GM18502 (cell line): ENCODE data around the gene OCIAD1.
"Not testable (repeated sequence)": the region's sequence is repeated elsewhere in the genome, so short reads cannot be mapped to it uniquely, and the experiment has no call there.

Experiments
- ATAC-seq: cut with Tn5 transposase; IDR thresholded peaks from one replicate; pipeline ENCODE4 v1.9.1; 2021; ENCODE audit warnings: mild to moderate bottlenecking; ENCODE audit not compliant: unreplicated experiment, poor library complexity

The OCIAD1 gene

DNA sequence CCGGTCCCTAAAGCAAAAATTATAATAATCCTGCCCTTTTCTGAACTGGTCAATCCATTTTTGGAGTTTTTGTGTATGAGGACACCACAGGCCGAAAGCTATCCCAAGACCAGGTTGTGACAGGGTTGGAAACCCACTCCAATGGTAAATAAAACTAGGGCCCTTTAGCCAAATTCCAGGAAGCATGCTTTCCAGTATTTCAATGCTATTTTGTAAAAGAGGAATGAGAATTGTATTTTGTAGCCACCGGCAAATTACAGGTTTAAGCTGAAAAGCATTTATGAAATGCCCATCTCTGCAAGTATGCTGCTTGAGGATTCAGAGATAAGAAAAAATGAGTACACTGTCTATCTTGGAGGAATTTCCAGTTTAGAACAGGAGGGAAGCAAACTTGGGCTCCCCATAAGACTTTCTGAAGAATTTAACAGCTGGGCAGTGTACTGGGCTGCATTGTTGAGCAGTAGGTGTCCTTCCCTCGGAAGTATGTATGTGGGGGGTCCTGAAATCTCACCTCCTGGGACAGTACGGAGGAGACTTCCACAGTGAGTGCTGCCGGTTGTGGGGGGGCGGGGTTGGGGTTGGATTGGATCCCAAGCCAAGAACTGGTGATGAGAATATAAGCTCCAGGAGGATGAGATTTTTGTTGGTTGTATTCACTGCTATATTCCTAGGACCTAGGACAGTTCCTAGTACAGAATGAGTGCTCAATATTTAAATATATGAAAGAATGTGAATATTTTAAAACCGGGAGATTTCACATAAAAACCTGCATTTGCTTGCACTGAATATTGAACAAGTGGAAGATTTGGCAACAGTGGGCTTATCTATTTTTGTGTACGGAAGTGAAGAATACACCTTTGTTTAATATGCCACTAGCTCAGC lies 48.9 kb downstream of the OCIAD1 start:
- no peak for ATAC-seq

DNA sequence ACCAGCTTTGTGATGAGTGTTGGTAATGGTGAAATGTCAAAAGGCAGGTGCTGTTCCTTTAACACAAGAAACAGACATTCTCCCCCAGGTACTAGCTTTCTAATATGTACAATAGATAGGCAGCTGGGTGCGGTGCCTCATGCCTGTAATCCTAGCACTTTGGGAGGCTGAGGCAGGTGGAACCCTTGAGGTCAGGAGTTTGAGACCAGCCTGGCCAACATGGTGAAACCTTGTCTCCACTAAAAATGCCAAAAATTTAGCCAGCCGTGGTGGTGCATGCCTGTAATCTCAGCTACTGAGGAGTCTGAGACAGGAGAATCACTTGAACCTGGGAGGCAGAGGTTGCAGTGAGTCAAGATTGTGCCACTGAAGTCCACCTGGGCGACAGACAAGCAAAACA lies 50.8 kb downstream of the OCIAD1 start:
- ATAC-seq, result not testable (repeated sequence)

DNA sequence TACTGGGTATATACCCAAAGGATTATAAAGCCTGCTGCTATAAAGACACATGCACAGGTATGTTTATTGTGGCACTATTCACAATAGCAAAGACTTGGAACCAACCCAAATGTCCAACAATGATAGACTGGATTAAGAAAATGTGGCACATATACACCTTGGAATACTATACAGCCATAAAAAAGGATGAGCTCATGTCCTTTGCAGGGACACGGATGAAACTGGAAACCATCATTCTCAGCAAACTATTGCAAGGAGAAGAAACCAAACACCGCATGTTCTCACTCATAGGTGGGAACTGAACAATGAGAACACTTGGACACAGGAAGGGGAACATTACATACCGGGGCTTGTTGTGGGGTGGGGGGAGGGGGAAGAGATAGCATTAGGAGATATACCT lies 58.9 kb downstream of the OCIAD1 start:
- ATAC-seq, result not testable (repeated sequence)

DNA sequence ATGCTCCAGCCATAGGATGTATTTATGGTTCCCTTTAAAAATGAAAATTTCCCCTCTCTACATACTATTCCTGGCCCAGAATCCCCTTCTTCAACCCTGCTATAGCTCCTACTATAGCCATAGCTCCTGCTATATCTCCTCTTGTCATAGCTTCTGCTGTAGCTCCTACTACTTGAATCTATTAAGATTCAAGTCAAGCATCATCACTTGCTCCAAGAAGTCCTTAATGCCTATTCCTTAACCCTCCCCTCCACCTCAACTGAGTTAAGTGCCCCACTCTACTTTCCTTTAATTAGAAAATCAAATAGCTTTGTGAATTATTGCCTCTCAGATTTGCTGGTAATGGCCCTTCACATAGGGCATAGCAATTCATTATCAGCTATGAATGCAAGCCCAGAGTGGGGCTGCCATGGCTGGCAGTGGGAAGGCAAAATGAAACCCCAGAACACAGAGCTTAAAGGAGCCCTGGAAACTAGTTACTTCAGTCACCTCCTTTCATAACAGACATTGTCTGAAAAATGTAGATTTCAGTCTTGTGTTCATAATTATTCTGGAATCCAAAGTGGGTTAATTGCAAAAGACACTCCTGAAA lies 60.2 kb downstream of the OCIAD1 start:
- no peak for ATAC-seq

DNA sequence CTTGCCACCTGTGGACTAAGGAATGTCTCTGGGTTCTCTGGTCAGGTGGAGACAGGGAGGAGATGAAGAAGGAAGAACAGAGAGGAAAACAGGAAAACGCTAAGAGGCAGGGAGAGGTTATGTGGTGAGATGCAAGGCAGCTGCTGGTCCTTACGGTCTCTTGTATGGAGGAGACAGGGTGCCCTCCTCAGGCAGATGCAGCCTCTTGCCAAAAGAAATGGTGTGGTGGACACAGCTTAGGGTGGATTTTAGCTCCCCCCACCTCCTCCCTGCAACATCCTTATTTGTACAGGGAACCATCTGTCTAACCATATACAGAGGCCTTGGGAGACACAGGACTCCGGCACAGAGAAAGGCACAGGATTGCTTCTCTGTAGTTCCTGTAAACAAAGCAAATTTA lies 66.0 kb downstream of the OCIAD1 start:
- no peak for ATAC-seq

DNA sequence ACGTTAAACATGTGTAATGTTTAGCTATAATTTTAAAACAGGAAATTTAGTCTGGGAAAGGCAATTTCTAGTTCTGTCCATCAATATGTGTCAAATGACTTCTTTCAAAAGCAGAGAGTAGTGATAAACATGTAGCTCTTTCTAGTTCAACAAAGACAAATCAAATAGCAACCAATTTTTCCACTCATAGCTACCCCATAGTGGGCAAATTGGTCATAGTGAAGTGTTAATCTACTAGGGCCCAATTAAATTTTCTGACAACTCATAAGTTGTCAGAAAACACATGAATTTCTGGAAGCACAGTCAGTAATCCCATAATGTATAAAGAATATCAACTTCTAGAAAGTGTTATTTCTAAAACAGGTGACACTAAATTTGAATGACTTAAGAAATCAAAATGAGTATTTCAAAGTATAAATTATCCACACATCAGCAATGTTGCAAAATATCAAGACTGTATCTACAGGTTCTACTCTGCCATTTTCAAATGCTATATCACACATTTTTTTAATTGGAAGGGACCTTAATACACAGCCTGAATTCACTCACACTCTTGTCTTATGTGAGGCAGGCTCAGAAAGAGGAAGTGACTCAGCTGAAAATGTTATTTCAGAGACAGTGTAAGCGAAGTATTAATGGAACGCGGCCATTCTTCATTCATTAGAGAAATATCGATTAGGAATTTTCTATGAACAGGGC lies 68.0 kb downstream of the OCIAD1 start:
- ATAC-seq, result peak; percentile 89

DNA sequence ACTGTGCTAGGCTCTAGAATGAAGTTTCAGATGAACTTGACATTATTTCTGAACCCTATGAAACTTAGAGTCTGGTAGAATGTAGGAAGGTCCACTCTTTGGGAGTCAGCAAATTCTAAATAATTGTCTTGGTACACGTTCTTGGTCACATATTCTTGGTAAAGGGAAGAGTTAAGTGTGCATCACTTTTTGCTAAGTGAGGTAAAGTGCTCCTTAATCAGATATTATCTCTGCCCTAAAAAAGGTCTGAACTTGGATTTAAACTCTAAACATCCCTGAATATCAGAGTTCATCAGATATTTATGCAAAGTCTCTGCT lies 68.5 kb downstream of the OCIAD1 start:
- ATAC-seq, result peak; percentile 35

DNA sequence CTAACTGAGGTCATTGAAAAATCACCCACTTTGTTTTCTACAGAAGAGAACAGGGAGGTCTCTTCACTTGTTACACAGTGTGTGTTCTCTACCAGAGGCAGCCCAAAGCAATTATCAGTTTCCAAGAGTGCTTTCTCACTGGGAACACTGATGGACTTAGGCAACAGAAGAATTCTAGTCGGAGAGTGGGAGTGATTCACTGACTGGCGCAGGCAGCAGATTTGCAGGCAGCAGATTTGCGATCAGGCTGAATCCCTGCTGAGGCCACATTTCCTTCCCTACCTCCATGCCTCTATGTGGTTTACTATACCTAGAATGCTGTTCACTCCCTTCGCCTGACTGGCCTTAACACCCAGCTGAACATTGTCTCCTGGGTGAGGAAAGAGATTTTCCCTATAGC lies 69.1 kb downstream of the OCIAD1 start:
- ATAC-seq, result no peak

DNA sequence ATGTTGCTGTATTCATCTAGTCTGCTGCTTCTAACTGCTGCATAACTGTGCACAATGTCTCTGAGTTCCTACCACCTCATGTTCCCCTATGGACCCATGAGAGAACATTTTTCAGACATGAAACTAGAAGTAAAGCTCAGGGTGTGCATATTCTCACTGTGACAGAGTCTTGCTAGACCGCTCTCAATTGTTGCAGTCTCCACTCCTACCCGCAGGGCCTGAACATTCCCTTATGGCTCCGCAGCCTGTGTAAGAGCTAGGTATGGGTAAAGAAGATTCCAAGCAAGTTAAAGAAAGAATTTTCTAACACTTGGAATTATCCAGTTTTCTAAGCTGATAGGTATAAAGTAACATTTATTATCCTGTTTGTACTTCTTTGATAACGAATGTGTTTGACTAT lies 70.3 kb downstream of the OCIAD1 start:
- ATAC-seq, result no peak

DNA sequence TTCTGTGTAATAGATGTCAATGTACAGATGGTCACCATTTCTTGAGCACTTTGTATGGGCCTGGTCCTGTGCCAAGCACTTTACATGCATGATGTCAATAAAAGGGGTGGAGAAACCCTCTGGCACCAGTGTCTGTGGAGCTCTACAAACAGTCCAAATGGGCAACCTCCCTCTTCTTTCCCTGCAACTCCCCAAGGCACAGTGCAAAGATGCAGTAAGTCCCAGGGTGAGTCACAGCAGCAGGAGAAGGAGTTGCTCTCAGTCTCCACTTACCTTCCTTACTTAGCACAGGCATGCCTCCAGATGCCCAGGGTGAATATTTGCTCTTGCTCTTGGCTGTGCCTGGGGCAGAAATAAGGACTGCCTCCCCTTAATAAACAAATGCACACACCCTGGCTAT lies 71.4 kb downstream of the OCIAD1 start:
- no peak for ATAC-seq

DNA sequence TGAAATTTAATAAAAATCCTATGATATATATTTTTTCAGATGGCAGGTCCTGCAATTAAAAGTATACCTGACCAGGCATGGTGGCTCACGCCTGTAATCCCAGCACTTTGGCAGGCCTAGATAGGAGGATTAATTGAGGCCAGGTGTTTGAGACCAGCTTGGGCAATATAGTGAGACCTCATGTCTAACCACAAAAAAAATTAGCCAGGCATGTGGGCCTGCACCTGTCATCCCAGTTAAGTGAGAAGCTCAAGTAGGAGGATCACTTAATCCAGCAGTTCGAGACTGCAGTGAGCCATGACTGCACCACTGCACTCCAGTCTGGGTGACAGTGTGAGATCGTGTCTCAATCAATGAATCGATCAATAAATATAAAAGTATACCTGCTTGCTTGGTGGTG lies 73.2 kb downstream of the OCIAD1 start:
- ATAC-seq, result no peak

DNA sequence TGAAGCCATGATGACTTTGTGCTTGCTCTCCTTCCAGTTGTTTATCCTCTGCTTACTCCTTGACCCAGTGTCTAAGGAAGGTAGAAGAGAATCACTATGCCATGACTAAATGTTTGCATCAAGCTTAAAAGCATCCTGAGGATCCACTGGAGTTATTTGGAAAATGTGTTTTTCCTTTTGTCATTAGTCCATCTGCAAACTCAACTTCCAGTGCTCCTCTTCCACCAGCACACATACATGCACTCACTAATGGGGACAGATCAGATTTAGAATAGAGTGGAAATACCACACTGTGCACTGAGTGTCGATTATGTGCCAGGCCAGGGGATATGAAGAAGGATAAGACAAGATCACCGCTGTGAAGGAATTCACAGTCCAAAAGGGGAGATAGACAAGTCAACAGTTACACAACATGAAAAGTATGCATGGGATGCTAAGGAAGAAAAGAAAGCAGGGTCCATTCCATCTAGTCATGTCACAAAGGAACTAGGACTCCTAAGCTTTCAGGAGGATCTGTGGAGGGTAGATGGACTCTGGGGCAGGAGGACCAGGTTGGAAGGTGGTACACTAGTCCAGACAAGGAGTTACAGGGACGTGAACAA lies 73.8 kb downstream of the OCIAD1 start:
- no peak for ATAC-seq

DNA sequence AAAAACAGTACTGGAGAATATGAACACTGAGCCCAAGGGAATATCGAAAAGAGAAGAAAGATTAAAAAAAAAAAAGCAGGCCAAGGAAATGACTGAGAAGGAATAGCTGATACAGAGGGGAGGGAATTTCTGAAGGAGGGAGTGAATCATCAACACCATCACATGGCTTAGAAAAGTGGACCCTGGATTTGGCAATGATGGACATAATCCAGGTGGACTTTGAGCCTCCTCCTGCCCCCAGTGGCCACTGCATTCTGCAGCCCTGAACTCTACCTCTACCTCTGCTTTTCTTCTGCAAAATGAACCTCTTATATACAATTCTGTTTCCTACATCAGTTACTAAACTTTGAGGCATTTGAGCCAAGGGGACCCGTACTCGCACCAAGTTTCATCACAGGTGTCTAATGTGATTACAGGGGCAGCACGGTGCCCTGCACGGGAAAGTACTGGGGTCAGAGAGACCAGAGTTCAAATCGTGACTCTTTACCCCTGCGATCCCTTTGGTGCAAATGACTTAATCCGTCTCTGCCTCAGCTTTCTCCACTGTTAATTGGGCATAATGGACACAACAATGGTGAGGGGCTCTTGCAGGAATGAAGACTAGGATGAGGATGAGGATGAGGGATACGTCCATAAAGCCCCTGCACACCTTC lies 74.6 kb downstream of the OCIAD1 start:
- ATAC-seq, result no peak

DNA sequence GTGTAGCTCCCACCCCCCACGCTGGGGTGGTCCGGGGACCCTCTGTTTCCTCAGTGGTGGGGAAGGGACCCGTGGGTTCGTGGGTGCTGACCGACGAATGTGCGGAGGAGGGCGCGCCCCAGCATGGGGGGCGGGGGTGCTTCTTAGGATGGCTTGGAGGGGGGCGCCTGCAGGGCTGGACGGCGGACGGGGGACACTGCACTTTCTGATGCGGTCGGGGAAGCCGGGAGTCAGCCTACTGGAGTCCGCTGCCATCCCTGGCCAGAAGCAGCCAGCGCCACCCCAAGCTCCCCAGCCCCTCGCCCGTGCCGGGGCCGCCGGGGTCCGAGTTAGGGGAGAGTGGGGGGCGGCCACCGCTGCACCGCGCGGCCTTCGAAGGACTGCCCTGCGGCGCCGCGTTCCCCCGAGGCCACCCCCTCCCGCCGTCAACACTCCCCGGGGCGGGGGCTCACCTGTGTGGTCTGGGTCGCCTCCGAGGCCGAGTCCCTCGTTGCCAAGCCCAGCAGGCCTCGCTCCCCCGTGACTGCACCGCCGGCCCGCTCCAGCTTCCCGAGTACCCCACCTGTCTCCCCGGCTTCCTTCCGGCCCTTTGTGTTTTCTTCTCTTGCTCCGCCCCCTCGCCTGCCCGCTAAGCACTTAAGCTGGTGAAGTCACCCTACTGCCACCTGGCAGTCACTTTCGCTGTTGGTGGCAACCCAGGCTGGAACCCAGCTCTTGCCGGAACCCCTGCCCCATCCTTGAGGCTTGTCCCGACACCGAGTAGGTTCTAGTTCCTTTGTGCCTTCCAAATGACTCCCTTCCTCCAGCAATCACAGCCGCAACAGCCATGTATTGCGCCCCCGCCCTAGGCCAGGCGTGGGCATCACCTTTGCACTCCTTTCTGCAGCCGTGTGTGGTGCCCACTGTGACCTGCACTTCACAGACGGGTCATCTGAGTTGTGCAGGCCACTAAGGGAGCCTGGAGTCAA lies 75.6 kb downstream of the OCIAD1 start, which contains the start of gene OCIAD2:
Gene OCIAD2, minus strand, starts transcription at position 569 of the 968 bp plus-strand sequence. CDS start 2,225 bp downstream, outside the sequence.
- ATAC-seq, result peak; percentile 97

DNA sequence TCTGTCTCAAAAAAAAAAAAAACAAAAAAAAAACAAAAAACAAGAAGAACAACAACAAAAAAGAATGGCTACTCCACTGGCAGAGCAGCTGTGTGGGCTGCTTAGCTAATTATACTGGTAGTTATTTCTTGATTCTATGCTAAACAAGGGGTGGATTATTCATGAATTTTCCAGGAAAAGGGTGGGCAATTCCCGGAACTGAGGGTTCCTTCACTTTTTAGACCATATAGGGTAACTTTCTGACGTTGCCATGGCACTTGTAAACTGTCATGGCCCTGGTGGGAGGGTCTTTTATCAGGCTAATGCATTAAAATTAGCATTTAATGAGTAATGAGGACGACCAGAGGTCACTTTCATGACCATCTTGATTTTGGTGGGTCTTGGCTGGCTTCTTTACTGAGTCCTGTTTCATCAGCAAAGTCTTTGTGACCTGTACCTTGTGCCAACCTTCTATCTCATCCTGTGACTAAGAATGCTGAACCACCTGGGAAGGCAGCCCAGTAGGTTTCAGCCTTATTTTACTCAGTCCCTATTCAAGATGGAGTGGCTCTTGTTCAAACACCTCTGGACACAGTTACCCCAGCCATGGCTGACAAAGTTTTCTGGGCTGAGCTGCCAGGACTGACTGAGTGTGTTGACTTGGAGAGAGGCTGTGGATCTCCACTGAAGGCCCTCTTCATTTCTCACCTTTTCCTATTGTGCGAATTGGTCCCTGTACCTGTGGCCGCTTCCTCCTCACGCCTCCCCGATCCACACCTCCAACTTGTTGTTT lies 77.0 kb downstream of the OCIAD1 start:
- ATAC-seq, result no peak

DNA sequence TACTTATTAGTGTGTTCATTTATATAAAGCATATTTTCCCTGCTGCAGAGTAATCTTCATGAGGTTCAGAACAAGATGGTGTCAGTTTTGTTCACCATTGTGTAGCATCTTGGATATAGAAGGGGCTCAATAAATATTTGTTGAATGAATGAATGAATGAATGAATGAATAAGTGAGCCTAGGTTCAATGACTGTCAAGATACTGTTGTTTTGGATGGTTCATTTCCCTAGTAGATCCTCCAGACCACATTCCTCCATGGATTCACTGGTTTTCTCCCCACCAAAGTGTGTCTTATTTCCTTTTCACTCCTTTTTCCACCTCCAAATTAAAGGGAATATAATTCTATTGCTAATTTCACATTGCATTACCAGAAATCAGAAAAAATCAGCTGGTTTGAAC lies 77.8 kb downstream of the OCIAD1 start:
- ATAC-seq, result no peak

DNA sequence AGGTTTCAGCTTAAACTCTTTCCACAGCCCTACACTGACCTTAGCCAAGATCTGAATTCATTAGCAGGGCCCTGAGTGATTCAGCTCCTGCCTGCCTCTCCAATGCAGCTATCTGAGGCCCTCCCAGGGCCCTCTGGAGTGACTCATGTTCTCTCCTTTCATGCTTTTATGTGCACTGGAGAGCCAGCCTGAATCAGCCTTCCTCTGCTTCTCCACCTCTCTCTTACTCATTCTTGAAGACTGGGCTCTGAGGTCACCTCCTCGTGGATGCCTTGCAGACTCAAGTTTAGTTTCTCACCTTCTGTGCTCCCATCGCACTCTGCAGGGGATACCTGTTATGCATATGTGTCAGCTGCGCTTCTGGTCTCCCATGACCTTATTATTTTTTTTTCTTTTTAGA lies 78.8 kb downstream of the OCIAD1 start:
- ATAC-seq, result no peak

DNA sequence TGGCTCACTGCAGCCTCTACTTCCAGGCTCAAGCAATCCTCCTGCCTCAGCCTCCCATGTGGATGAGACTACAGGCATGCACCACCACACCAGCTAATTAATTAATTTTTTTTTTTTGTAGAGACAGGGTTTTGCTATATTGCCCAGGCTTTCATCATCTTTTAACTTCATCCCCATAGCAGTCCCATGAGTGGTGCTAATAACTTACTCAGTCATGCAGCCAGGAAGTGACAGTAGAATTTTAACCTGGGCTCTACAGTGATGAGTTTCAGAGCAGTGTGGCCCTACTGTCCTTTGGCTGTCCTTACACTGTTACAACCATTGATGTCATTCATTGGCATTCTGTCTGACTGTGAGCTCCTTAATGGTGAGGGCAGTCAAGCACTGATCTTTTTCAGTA lies 79.6 kb downstream of the OCIAD1 start:
- ATAC-seq, result no peak
